HG02798 (cell line): ENCODE data around the gene UGT1A1.

Experiments used
- ATAC-seq: cut with Tn5 transposase; IDR thresholded peaks from one replicate; pipeline ENCODE4 v1.9.1; 2021; ENCODE audit warnings: mild to moderate bottlenecking; ENCODE audit not compliant: unreplicated experiment, poor library complexity

The UGT1A1 gene

DNA sequence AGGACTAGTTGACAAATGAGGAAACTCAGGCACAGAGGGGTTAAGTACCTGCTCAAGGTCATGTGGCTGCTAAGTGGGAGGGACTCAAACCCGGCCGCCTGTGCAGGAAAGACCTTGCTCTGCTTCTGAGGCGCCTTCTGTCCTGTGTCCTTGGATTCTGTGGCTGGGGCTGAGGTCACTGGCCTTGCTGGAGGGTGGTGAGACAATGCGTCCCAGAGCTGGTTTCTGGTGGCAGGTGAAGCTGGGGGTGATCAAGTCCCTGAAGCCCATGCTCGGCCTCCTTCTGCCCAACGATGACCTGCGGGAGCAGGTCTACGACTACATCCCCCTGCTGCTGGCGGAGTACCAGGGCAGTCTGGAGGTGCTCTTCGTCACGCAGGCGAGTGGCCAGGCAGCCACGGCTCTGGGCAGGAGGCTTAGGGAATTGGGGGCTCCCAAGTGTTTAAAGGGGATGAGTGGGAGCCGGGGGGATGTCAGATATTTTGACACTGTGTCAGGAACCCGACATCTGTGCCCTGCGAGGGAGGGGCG lies 34.1 kb downstream of the UGT1A1 start:
- no peak for ATAC-seq

DNA sequence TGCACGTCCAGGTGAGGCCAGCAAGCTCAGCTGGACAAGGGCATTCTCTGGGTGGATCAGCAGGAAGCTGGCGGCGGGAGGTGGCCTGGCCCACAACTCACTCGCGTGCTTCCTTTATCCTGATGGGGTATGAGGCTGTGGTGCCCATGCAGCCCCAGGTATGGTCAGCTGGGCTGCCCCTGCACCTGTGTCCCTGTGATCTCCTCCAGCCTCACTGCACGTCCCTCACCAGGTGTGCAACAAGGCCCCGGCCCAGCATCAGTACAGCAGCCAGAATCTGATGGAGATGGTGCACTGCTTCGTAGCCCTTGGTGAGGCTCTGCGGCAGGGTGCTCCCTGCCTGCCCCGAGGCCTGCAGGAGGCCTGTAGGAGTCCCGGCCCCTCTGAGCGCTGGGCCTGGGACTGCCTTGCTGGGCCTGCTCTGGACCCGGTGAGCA lies 35.7 kb downstream of the UGT1A1 start:
- no peak for ATAC-seq

DNA sequence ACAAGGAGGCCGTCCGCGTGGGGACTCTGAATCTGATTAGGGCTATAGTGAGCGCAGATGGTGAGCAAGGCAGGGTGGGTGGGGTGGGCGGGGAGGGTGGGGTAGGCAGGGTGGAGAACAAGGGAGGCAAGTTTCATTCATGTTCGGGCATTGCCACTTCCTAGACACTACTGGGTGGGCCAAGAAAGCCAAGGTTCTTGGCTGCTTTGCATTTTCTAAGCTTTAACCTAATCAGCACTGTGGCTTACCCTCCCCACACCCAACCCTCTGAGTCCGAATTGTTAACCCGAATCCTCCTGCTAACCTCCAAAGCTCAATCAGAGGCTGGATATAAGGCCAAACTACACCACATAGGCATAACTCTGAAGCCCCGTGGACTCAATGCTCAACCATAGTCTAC lies 36.2 kb downstream of the UGT1A1 start:
- ATAC-seq, result no peak

DNA sequence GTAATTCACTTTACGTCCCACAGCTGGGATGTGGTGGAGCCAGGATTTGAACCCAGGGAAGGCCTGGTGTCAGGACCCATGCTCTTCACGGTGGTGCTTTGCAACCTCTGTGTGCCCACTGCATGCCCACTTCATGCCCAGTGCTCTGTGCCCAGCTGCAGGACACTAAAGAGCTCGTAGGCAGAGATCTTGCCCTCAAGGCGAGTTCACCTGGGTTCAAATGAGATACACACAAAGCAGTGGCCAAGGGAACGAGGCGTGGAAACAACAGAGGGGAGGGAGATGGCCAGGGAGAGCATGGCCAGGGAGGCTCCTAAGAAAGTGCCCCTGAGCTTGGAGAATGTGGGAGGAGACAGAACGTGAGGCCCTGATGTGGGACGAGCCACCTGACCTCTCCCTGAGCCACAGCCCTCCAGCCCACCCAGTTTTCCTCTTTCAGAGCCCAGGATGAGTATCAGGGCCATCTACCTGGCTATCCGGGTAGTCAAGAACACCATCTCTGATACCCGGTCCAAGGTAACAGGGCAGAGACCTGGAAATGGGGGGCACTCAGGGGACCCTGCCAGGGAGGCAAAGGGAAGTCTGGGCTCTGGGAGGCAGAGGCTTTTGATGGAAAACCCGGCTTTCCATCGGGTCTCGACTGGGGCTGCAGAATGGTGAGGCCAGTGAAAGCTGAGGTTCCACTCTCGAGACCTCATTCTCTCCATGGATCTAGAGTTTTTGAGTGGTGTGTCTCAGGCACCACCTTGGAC lies 38.4 kb downstream of the UGT1A1 start:
- ATAC-seq, result no peak

DNA sequence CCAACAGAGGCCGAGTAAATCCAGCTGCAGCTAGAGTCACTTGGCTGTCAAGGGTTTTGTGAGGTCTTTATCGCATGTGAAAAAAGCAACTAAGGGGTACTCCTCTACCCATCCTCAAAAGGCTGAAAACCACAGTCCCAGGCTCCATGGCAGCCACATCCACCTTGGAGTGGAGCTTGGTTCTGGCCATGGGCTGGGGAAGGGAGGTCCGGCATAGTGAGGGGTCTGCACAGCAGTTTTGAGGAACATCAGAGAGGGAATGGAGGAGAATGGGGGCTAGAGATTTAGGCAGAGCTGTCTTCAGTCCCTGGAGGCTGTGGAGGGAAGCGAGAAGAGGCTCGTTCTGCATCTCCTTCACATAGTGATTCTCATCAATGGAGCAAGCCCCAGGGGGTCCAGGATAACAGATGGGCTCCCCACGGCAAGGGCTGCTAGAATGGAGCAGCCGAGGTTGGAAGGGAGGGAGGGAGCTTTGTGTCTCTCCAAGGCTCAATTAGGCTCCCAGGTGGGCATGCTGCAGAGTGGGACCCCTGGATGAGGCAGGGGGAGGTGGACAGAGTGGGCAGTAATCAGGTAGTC lies 39.1 kb downstream of the UGT1A1 start:
- no peak for ATAC-seq

DNA sequence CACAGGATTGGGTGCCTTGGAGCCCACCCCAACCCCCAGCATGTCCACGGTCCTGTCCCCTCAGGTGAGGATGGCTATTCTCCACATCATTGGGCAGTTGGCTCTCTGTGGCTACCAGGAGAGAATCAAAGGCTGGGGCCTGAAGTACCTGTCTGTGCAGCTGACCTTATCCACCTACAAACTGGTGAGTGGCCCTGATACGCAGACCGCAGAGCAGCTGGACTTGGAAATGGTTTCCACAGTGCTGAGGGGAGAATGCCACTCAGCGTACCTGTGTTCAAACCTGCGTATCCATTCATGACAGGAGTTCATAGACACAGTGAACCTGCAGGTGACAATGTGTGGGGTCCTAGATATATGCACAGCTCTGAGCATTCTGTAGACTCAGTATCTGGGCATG lies 39.6 kb downstream of the UGT1A1 start:
- no peak for ATAC-seq

DNA sequence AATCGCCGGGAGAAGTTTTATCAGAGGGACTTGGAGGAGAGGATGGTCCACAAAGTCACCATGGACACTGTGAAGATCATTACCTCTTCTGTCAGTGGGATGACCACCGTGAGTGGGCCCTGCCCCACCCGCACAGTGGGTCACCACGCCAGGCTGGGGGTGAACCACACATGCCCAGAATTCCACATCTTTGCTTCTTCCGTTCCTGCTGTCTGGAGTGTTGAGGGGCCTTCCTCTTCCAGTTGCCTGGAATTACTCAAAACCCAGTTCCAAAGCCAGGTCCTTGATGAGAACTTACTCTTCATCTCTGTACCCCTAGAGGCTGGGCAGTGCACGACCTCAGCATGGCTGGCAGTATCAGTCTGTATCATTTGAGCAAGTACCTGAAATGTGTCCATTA lies 40.1 kb downstream of the UGT1A1 start:
- no peak for ATAC-seq

DNA sequence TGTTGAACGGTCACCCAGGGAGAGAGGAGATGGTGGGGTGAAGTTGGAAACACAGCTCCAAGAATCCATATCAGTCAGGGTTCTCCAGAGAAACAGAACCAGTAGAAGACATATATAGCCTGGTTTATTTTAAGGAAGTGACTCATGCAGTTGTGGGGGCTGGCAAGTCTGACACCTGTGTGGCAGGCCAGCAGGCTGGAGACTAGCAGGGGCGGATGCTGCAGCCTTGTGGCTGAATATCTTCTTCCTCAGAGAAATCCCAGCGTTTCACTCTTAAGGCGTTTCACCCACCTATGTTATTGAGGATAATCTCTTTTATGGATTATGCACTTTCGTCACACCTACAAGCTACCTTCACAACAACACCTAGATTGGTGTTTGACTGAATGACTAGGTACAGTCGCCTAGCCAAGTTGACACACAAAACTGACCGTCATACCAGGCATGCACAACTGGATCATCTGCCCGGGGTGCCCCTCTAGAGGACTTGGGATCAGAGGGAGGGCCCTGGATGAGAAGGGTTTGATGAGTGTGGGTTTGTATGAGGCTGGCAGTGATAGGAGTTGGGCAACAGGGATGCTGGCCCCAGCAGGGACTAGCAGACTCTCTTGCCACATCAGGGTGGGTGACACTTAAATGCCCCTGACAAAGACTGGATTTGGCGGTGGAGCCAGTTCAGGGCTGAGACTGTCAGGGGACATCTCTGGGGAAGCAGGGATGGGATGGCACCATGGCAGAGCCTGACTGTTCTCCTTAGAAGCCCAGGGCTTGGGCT lies 41.5 kb downstream of the UGT1A1 start:
- peak; percentile 53 for ATAC-seq

DNA sequence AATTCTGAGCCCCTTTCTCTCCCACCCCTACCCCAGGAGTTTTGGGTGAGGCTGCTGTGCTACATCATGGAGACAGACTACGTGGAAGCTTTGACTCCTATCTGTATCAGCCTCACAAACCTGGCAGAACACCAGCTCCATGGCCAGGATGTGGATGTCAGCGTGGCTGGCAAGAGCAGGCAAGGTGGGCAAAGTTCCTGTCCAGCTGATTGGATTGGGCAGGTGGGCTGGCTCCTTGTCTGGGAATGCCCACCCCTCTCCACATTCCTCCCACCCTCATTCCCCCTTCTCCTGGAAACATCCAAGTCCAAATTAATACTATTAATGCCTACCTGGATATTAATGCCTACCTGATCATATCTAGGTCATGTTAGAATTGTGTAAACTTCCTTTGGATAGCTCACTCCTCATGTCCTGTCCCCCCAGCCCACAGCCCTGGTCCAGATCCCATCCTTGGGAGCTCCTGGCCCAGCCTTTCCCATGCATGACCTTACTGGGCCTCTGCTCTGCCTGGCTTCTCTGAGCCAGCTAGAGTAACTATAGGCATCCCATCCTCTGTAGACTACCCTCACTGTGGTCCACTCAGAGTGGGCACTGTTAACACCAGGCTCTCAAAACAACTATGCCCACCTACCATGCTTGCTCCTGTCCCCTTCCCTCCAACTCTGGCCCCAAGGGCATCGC lies 42.2 kb downstream of the UGT1A1 start:
- ATAC-seq, result no peak

DNA sequence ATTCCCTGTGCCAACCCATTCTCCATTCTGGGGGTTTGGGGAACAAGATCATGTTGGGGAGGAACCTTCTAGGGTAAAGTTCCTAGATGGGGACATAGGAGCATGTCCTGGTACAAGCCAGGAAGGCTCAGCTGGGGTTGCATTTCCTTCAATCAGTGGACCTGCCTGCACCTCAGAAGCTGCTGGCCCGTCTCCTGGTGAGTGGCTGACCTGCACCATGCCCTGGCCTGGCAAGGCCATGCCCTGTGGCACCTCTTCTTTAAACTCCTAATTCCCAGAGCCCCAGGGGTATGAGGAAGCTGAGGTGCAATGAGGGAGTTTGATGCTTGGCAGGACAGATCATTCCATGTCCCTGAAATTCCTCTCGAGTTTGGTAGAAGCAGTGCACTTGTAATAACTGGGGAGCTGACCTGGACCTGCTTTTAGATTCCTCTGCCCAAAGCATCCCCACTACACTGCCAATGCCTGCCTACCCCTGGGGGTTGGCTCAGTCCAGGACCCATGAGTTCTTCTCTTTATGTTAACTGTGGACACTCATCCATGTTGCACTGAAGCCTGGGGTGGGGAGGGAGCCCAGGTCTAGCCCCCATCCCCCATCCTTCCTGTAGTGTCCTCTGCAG lies 43.3 kb downstream of the UGT1A1 start:
- ATAC-seq, result no peak

DNA sequence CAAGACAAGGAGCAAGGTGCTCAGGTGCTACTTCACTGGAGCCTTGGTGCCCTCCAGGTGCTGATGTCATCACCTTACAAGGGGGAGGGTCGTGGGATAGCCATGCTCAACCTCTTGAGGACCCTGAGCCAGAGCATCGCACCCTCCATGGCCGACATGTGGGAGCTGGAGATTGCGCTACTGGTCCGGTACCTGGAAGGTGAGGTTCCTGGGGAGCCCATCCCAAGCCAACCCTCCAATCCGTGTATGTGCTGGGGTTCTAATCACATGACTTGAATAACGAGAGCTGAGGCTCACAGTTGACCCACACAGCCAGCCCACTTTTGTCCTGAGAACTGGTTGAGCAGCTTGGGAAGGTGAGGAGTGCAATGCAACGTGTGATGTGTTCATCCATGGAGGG lies 43.9 kb downstream of the UGT1A1 start:
- ATAC-seq, result no peak

DNA sequence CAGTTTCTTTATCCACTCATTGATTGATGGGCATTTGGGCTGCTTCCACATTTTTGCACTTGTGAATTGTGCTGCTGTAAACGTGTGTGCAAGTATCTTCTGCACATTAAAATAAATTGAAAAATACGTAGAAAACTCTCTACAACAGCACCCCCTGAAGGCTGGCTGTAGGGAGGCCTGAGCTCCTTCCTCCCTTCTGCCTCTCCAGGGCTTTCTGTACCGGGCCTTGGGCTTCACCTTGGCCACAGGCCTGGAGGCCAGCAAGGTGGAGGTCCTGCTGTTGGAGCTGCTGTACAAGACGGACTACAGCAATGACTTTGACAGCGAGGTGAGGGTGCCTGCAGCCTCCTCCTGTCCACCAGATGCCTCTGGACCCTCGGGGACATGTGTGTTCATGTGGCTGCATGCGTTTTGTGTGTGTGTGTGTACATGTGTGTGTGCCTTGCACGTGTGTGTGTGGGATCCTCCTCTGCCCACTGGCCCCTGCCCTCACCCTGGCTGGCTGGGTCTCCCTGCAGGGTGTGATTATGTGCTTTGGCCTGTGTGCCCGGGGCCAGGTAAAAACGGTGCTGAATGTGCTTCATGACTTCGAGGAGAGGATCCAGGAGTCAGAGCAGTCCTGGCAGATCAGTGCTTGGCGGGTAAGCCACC lies 47.3 kb downstream of the UGT1A1 start:
- no peak for ATAC-seq

DNA sequence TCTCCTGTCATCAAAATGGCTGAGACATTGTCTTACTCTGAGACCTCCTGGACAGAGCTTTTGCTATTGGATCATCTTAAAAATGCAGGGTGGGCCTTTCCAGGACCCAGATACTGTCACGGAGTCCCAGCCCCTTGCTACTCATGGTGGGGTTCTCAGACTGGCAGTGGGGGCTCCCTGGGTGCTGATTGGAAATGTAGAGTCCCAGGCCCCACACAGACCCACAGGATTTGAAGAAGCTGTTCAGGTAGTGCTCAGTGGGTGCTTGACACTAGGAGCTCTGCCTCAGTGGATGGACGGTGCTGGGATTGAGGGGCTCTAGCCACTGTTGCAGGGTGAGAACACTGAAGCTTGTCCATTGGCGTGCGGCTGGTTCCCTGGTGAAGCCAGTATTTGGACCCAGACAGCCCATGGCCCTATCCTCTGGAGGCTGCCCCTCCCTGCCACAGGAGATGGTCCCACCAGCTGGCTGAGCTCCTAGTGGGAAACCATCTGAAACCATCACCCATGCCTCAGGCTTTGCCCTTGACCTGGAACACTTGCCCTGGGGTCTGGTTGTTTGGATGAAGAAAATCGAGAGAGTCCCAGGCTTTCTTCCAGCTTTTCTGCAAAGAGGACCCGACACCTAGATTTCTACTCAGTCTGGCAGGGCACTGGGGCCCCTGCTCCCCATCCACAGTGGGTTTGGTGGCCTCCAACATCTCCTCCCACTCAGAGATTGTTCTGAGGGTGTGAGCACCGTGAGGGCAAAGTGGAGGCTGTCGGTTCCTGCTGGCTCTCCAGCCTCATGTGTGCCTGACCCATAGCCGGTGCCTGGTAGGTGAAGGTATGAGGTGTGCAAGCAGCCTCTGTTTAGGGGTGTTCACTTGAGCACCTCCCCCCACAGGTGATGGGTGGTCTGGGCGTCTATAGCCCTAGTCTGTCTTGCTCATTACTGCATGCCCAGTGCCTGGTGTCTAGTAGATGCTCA lies 48.2 kb downstream of the UGT1A1 start:
- ATAC-seq, result no peak

DNA sequence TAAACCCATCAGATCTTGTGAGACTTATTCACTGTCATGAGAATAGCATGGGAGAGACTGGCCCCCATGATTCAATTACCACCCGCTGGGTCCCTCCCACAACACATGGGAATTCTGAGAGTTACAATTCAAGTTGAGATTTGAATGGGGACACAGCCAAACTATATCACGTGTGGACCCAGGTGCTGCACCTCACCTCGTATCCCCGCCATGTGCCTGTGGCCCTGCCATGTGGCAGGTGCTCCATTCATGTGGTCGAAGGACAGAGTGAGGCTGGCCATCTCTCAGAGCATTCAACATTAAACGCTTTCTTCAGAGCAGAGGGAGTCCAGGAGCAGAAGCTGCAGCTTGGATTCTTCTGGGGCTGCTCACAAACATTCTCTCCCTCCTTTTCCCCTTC lies 50.3 kb downstream of the UGT1A1 start:
- ATAC-seq, result no peak

DNA sequence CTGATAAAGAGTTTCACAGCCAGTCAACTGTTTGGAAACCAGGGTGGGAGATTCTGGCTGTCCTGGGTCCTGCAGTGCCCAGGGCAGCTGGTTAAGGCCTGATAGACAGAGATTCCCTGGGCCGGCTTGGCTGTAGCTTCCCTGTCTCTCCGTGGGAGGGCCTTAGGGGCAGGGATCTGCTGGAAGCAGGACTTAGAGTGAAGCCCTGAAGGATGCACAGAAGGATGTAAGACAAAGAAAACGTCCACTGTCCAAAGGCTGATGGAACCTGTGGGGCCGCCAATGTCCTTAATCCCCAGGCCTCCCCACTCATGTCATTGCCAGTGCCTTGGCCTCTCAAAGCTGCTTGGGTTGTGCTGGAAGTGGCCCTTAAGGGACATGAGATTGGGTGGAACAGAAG lies 51.0 kb downstream of the UGT1A1 start:
- no peak for ATAC-seq

DNA sequence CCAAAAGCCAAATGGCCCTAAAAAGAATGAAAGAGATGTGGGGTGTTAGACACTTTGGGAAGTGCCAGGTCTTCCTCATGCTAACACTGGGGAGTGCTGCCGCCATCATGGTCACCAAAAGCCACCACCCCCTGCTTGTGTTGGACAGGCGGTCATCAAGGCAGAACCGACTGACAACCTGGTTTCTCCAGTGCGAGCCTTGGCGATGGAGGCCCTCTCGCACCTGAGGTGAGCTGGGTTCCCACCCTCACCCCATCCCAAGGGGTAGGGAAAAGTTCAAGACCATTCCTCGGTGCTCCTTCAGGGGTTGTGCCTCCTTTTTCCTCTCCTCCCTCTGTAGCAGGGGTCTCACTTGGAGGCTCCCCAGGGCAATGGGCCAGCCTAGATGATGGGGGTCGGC lies 51.7 kb downstream of the UGT1A1 start:
- ATAC-seq, result no peak

DNA sequence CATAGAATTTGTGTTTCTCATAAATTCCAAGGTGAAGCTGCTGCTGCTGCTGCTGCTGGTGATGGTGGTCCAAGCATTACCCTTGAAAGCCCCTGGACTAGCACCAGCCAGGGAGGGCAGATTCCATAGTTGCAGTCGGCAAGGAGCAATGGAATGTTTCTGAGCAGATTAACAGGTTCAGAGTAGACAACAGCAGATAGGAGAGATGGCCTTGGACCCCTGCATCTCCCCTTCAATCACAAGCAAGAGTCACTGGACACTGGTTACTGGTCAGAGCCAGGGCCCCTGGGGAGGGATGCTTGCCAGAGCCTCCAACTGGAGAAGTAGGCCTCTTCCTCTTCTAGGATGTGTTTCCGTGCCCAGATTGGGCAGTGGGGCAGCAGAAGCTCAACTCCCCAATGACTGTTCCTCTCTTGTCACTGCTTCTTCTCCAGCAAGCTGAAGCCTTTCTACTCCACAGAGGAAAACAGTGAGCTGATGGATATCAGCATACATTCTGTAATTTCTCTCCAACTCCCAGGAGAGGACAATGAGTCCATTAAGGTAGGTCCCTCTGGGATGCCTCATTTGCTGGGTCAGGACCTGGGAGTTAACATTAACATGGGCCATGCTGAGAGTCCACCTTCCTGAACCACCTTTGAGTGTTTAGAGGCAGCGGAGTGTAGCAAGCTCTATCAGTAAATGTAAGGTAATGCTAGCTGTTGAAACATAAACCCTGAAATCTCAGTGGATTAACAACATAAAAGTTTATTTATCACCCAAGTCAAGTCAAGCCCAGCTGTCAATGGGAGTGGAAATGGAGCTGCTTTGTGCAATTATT lies 53.4 kb downstream of the UGT1A1 start:
- ATAC-seq, result no peak
